ENCODE data around the gene MAT2A.
"Not testable (repeated sequence)": the region's sequence is repeated elsewhere in the genome, so short reads cannot be mapped to it uniquely, and the experiment has no call there.

MAT2A gene

GRCh38 chr2:85547859-85548607 lies 9.1 kb downstream of the MAT2A start:
- DNase-seq (ENCODE audit: low read depth) = no peak

- no peak for DNase-seq (ENCODE audit: low read depth)
These were observed 9.6 kb downstream of the MAT2A start for GRCh38 chr2:85548608-85548900.

- no peak for DNase-seq (ENCODE audit: low read depth)
These were observed 10.1 kb downstream of the MAT2A start for GRCh38 chr2:85549095-85549494.

GRCh38 chr2:85549826-85550225 lies 10.9 kb downstream of the MAT2A start:
- DNase-seq (ENCODE audit: low read depth) = peak; percentile 96

- DNase-seq (ENCODE audit: low read depth) = no peak
These were observed 11.5 kb downstream of the MAT2A start for GRCh38 chr2:85550486-85550885.

GRCh38 chr2:85551698-85552678 lies 13.0 kb downstream of the MAT2A start:
- peak; percentile 80 for DNase-seq (ENCODE audit: low read depth)

GRCh38 chr2:85553184-85553583 lies 14.2 kb downstream of the MAT2A start:
- no peak for DNase-seq (ENCODE audit: low read depth)

GRCh38 chr2:85554980-85555612 lies 16.1 kb downstream of the MAT2A start:
- no peak for DNase-seq (ENCODE audit: low read depth)

GRCh38 chr2:85557130-85557529 lies 18.2 kb downstream of the MAT2A start:
- DNase-seq (ENCODE audit: low read depth) = no peak

GRCh38 chr2:85558160-85558559 lies 19.2 kb downstream of the MAT2A start:
- no peak for DNase-seq (ENCODE audit: low read depth)

- DNase-seq (ENCODE audit: low read depth) = not testable (repeated sequence)
These were observed 21.4 kb downstream of the MAT2A start for GRCh38 chr2:85560403-85560726.

GRCh38 chr2:85560812-85561279 lies 21.9 kb downstream of the MAT2A start:
- DNase-seq (ENCODE audit: low read depth) = no peak

GRCh38 chr2:85561280-85562212 lies 22.6 kb downstream of the MAT2A start, which contains the start of gene GGCX:
TSS of gene GGCX (minus strand) at chr2:85561493. CDS start at chr2:85561428, 65 bp downstream.
- peak; percentile 96 for DNase-seq (ENCODE audit: low read depth)

- DNase-seq (ENCODE audit: low read depth) = no peak
These were observed 25.2 kb downstream of the MAT2A start for GRCh38 chr2:85564144-85564563.

GRCh38 chr2:85566265-85566664 lies 27.3 kb downstream of the MAT2A start:
- DNase-seq (ENCODE audit: low read depth) = no peak

GRCh38 chr2:85575739-85576138 lies 36.8 kb downstream of the MAT2A start:
- no peak for DNase-seq (ENCODE audit: low read depth)

- DNase-seq (ENCODE audit: low read depth) = no peak
These were observed 38.1 kb downstream of the MAT2A start for GRCh38 chr2:85577063-85577385.

- DNase-seq (ENCODE audit: low read depth) = no peak
These were observed 38.6 kb downstream of the MAT2A start, which contains the start of gene VAMP8 for GRCh38 chr2:85577386-85578242. TSS of gene VAMP8 (plus strand) at chr2:85577586. CDS start at chr2:85577647, 61 bp downstream.

- no peak for DNase-seq (ENCODE audit: low read depth)
These were observed 39.5 kb downstream of the MAT2A start for GRCh38 chr2:85578243-85579180.
